AG04449 (cell line): ENCODE measurements around the gene SOBP.

Experiments
- CTCF ChIA-PET: fragments of 350-600 bp; formaldehyde crosslinking; extraction: SDS; loops from one replicate; lab custom pipeline; 2021; ENCODE audit warnings: antibody characterized with exemption; lab: Yijun Ruan, JAX
- POLR2A ChIA-PET: fragments of 400-600, 350-600 bp; formaldehyde crosslinking; extraction: SDS; loops from one replicate; lab custom pipeline; 2020; ENCODE audit warnings: antibody characterized with exemption, inconsistent platforms; lab: Yijun Ruan, JAX
- DNase-seq: peaks from one replicate; pipeline ENCODE4 v3.0.0-alpha.2; 2010; ENCODE audit warnings: low read depth, low spot score
- H3K4me3 ChIP-seq: 2 replicates; pipeline ENCODE4 v1.5.1; 2011; ENCODE audit warnings: low read depth, mild to moderate bottlenecking, control low read depth, low read length
- TF ChIP-seq, protein P1 (sequence below): IDR thresholded peaks from one replicate; pipeline ENCODE4 v1.5.1; 2011; ENCODE audit warnings: mild to moderate bottlenecking, moderate library complexity, low read length, control low read depth, inconsistent platforms; ENCODE audit not compliant: insufficient read depth; ENCODE audit errors: missing control alignments

The SOBP gene, protein sequence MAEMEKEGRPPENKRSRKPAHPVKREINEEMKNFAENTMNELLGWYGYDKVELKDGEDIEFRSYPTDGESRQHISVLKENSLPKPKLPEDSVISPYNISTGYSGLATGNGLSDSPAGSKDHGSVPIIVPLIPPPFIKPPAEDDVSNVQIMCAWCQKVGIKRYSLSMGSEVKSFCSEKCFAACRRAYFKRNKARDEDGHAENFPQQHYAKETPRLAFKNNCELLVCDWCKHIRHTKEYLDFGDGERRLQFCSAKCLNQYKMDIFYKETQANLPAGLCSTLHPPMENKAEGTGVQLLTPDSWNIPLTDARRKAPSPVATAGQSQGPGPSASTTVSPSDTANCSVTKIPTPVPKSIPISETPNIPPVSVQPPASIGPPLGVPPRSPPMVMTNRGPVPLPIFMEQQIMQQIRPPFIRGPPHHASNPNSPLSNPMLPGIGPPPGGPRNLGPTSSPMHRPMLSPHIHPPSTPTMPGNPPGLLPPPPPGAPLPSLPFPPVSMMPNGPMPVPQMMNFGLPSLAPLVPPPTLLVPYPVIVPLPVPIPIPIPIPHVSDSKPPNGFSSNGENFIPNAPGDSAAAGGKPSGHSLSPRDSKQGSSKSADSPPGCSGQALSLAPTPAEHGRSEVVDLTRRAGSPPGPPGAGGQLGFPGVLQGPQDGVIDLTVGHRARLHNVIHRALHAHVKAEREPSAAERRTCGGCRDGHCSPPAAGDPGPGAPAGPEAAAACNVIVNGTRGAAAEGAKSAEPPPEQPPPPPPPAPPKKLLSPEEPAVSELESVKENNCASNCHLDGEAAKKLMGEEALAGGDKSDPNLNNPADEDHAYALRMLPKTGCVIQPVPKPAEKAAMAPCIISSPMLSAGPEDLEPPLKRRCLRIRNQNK

DNA sequence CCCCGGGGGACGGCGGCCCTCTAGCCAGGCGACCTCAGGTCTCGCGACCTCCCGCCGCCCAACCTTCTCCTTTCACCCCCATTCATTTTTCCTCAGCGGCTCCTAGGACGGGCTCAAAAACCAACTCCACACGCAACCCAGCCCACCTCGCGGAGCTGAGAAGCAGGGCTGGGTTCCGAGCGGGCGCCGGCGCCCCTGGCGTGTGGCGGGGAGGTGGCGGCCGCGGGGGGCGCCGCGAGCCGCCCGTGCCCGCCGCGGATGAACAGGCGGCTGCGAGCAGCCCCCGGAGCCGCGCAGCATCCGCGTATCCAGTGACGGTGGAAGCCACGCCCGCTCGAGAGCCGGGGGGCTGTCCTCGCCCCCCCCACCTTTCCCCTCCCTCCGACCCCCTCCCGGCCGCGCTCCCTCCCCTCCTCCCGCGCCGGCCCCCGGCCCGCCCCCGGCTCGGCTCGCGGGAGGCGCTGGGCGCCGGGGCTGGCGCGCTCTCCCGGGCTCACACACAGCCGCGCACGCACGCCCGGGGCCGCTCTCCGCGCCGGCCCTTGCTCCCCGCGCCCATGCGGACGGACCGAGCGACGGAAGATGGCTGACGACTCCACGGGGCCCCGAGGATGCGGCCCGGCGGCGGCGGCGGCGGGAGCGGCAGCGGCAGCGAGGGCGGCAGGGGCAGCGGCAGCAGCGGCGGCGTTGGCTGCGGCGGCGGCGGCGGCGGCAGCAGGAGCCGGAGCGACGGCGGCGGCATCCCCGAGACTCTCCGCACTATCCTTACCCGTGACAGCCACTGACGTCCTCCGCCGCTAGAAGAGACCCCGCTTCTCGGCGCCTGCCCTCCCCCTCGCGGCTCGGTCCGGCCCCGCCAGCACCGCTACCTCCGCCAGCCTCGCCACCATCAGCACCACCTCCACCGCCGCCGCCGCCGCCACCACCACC, at the start of gene SOBP:
TSS of gene SOBP (plus strand) at position 482 of the 930 bp plus-strand sequence. CDS start 500 bp downstream, outside the sequence.
- CTCF ChIA-PET: interaction anchor here (2.2 kb wide), 1 partner anchor 172 kb away, joined by 8 read pairs; no protein-coding TSS in a partner anchor
- H3K4me3 ChIP-seq: peak within 1 kb of the TSS; percentile 63
- TF ChIP-seq, protein P1, sequence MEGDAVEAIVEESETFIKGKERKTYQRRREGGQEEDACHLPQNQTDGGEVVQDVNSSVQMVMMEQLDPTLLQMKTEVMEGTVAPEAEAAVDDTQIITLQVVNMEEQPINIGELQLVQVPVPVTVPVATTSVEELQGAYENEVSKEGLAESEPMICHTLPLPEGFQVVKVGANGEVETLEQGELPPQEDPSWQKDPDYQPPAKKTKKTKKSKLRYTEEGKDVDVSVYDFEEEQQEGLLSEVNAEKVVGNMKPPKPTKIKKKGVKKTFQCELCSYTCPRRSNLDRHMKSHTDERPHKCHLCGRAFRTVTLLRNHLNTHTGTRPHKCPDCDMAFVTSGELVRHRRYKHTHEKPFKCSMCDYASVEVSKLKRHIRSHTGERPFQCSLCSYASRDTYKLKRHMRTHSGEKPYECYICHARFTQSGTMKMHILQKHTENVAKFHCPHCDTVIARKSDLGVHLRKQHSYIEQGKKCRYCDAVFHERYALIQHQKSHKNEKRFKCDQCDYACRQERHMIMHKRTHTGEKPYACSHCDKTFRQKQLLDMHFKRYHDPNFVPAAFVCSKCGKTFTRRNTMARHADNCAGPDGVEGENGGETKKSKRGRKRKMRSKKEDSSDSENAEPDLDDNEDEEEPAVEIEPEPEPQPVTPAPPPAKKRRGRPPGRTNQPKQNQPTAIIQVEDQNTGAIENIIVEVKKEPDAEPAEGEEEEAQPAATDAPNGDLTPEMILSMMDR: no peak
- DNase-seq: no peak
- POLR2A ChIA-PET: interaction anchor here (1.0 kb wide), 1 partner anchor 30 kb away, joined by 3 read pairs; the partner anchor contains the start of gene PDSS2

DNA sequence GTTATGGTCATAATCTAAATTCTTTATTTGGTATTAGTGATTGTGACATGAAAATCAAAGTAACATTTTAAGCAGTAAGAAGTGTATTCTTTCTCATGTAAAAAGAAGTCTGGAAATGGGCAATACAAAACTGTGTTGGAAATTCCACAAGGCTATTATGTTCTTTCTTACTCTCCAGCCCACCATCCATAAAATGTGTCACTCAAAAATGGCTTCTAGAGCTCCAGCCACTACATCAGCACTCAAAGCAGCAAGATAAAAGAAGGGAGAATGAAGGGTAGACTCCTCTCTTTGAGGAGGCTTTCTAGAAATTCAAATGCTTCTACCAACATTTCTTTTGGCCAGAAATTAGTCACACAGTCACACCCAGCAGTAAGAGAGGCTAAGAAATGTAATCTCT, 49.0 kb upstream of the SOBP start:
- ChIA-PET CTCF (interaction anchor here (0.7 kb wide), 1 partner anchor 51 kb away, joined by 3 read pairs; no protein-coding TSS in a partner anchor), POLR2A (no interaction called here)
- TF ChIP-seq, protein P1: no peak
- no peak overlapping the region for H3K4me3 ChIP-seq
- no peak for DNase-seq

DNA sequence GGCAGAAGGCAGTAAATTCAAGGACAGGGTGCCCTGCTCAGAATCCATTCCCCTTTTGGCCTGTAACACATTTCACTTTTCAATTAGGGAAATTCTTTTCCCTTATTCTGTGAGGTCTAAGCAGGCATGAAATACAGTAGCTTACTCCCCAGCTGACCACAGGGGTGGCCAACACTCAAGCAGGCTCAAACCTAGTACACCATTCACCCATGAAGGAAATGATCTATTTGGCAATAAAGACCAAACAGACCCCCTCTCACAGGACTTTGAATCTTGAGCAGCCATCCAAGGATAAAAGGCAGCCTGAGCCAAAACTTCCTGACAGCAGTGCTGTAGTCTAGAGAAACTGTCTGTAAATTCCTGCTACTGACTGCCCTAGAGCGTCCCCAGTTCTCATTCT, 48.2 kb upstream of the SOBP start:
- TF ChIP-seq, protein P1: no peak
- no peak overlapping the region for H3K4me3 ChIP-seq
- POLR2A ChIA-PET: no interaction called here
- DNase-seq: no peak
- CTCF ChIA-PET: no interaction called here

DNA sequence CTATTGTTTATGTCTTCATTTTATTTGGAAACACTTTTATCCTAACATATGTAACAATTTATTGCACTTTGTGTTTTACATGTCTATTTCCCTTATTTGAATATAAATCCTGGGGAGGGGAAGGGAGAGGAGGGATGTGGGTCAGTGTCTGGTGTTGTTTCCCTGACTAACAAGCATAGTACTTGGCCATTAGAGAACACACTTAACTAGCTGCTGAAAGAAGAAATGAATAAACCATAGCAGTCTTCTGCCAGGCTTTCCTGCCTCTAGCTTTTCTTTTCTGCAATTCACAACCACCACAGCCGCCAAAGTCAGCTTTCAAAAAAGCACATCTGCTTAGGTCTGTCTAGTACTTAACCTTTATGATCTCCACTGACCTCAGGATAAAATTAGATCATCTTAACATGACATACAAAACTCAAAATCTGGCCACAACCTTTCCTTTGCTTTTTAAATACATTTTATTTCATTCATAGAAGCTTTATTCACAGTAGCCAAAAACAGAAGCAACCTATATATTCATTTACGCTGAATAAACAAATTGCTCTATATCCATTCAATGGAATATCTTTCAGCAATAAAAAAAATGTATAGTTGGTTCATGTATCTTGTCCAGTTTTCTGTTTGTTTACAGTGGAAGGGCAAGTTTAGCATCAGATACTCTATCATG, 46.8 kb upstream of the SOBP start:
- POLR2A ChIA-PET: interaction anchor here (1.4 kb wide), 1 partner anchor 16 kb away, joined by 4 read pairs; the partner anchor contains the start of gene PDSS2
- CTCF ChIA-PET: interaction anchor here (1.3 kb wide), 1 partner anchor 125 kb away, joined by 3 read pairs; no protein-coding TSS in a partner anchor
- H3K4me3 ChIP-seq: no peak overlapping the region
- no peak for DNase-seq
- TF ChIP-seq, protein P1: no peak

DNA sequence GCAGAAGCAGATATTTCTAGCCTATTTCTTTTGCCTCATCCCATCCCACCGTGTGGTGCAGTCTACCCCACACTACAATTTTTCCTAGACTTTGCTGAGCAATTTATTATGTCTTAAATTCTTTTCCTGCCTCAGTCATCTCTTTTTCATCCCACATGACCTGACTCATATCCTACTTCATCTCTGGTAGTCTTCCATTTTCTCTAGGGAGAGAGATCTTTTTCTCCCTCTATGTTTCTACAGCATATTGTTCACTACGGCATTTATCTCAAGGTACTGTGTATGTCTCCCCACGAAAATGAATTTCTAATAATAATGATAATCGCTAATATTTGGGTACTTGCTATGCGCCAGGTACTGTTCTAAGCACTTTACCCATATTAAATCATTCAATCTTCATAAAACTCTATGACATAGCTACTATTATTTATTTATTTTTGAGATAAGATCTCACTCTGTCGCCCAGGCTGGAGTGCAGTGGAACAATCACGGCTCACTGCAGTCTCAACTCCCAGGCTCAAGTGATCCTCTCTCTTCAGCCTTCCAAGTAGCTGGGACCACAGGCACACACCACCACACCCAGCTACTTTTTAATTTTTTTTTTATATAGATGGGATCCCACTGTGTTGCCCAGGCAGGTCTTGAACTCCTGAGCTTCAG, 46.2 kb upstream of the SOBP start:
- no peak for DNase-seq
- H3K4me3 ChIP-seq: no peak overlapping the region
- POLR2A ChIA-PET: interaction anchor here (1.2 to 1.4 kb wide), 2 partner anchors 15 to 16 kb away, joined by 4 to 9 read pairs; partner anchors contain the start of gene PDSS2
- CTCF ChIA-PET: interaction anchor here (1.1 to 2.0 kb wide), 4 partner anchors 10 to 125 kb away, joined by 3 to 8 read pairs (median 4); partner anchors contain the start of gene PDSS2
- TF ChIP-seq, protein P1: no peak
